Tibial nerve (tissue), 4 donors: ENCODE data around the gene SMPD1. TPM values are rescaled to one million over a fixed set of nuclear protein-coding genes. Genes with fewer than 3 reads are reported as not detected.

Source experiments
- DNase-seq, 2 donors: peaks; one replicate each; pipeline ENCODE4 v3.0.0-alpha.2; 2019; ENCODE audit warnings: low spot score in 2 of 2
- H3K27ac ChIP-seq, 4 donors: fragments of 200-600 bp; sonication (generic) in 3 of 4; one replicate each; pipeline ENCODE4 v1.5.1; 2017 to 2019; ENCODE audit warnings: mild to moderate bottlenecking in 1 of 4
- H3K27me3 ChIP-seq, 2 donors: fragments of 200-600 bp; sonication (generic) in 1 of 2; one replicate each; pipeline versions ENCODE4 v1.5.1 to v1.6.0; 2017 to 2019
- H3K36me3 ChIP-seq, 3 donors: fragments of 200-600 bp; sonication (generic); one replicate each; pipeline ENCODE4 v1.5.1; 2018 to 2019
- H3K4me1 ChIP-seq, 4 donors: fragments of 200-600 bp; sonication (generic) in 3 of 4; one replicate each; pipeline ENCODE4 v1.5.1; 2017 to 2019
- H3K4me3 ChIP-seq, 4 donors: fragments of 200-600 bp; sonication (generic) in 3 of 4; one replicate each; pipeline ENCODE4 v1.5.1; 2017 to 2019; ENCODE audit warnings: mild to moderate bottlenecking in 1 of 4, moderate library complexity in 1 of 4
- H3K9me3 ChIP-seq, 4 donors: fragments of 200-600 bp; sonication (generic) in 3 of 4; one replicate each; pipeline ENCODE4 v1.5.1; 2017 to 2019
- EP300 ChIP-seq, 2 donors: sonication (generic); formaldehyde crosslinking; IDR thresholded peaks; one replicate each; pipeline ENCODE4 v1.6.1; 2017; ENCODE audit warnings: antibody characterized with exemption in 2 of 2, mild to moderate bottlenecking in 1 of 2
- POLR2A ChIP-seq, 2 donors: fragments of 450-650 bp; IDR thresholded peaks; one replicate each; pipeline ENCODE4 v1.6.1; 2017; ENCODE audit warnings: antibody characterized with exemption in 2 of 2, mild to moderate bottlenecking in 2 of 2, moderate library complexity in 2 of 2
- WGBS, 2 donors: methylation state at CpG; one replicate each; pipeline ENCODE4 v1.1.5; 2018; 5-methylcytosine and 5-hydroxymethylcytosine counted together
- total RNA-seq, 4 donors: library from RNA; depleted of rRNA; stranded (reverse); fragments of >200 nt; gene quantifications; one replicate each; pipeline ENCODE4 v1.1.0, GENCODE V29; 2016
- TF ChIP-seq, protein P1 (sequence below), 5 experiments: fragments of 200-600 bp in 3 of 5; fragments of 450-650 bp in 2 of 5; sonication (generic) in 3 of 5; IDR thresholded peaks; one replicate each; pipeline ENCODE4 v1.5.1; 2016 to 2019; ENCODE audit warnings: antibody characterized with exemption in 5 of 5, mild to moderate bottlenecking in 3 of 5, moderate library complexity in 2 of 5

The SMPD1 gene
- total RNA-seq, 4 donors from 2014 or later, result 23.1 to 39.8 (median 30.3) TPM

DNA sequence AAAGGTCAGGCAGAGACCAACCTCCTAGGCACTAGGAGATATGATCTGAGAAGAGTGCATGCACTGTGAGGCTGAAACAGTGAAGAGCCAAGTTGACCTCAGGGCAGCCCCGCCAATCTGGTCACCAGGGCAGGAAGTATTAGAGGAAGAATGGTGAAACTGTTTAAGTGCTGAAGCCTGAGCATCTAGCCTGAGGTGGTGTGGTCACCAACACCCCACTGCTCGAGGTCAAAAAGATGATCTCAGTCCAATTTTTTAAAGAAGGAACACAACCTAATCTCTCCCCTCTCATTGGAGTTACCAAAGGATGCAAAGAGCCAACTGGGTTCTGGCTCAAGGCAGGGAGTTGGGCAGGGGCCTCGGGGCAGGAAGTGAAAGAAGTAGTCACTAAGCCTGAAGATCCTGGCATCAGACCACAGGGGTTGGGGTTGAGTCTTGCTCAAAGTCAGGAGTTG, 24.6 kb downstream of the SMPD1 start:
- no peak for DNase-seq
- Histone ChIP-seq H3K9me3 (no peaks in the 10 kb centered on the region), H3K4me1 (peaks cover 0 to 56% (median 7%) of the 10 kb centered on the region in 4 donors), H3K27me3 (no peaks in the 10 kb centered on the region), H3K4me3 (no peak overlapping the region), H3K36me3 (peaks cover 0 to 17% (median 0%) of the 10 kb centered on the region in 3 donors), H3K27ac (no peak overlapping the region)
- 41 to 60% methylated on average over 3 of the region's 3 CpGs for WGBS, 2 donors
- TF ChIP-seq EP300 (IDR thresholded peaks at IDR 0.05), result no peak
- TF ChIP-seq, protein P1, sequence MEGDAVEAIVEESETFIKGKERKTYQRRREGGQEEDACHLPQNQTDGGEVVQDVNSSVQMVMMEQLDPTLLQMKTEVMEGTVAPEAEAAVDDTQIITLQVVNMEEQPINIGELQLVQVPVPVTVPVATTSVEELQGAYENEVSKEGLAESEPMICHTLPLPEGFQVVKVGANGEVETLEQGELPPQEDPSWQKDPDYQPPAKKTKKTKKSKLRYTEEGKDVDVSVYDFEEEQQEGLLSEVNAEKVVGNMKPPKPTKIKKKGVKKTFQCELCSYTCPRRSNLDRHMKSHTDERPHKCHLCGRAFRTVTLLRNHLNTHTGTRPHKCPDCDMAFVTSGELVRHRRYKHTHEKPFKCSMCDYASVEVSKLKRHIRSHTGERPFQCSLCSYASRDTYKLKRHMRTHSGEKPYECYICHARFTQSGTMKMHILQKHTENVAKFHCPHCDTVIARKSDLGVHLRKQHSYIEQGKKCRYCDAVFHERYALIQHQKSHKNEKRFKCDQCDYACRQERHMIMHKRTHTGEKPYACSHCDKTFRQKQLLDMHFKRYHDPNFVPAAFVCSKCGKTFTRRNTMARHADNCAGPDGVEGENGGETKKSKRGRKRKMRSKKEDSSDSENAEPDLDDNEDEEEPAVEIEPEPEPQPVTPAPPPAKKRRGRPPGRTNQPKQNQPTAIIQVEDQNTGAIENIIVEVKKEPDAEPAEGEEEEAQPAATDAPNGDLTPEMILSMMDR (IDR thresholded peaks at IDR 0.05), result no peak
- no peak for TF ChIP-seq POLR2A (IDR thresholded peaks at IDR 0.05)

DNA sequence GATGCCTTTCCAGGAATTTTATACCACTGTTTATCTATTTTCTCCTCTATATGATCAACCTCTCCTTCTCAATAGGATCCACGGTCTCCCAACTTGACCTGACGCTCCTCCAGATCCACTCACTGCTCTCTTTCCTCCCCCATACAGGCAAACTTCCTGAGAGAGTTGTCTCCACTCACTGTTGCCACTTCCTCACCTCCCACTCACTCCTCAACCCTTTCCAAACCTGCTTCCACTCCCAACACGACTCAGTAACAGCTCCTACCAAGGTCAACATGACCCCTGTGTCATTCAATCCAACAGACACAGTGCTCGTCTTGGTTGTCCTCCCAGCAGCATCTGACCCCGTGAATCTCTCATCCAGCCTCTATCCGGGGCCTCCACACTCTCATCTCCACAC, 25.5 kb downstream of the SMPD1 start:
- H3K4me1 ChIP-seq, result peaks cover 0 to 60% (median 8%) of the 10 kb centered on the region in 4 donors
- WGBS, 2 donors, result 71 to 73% methylated on average over 6 of the region's 6 CpGs

DNA sequence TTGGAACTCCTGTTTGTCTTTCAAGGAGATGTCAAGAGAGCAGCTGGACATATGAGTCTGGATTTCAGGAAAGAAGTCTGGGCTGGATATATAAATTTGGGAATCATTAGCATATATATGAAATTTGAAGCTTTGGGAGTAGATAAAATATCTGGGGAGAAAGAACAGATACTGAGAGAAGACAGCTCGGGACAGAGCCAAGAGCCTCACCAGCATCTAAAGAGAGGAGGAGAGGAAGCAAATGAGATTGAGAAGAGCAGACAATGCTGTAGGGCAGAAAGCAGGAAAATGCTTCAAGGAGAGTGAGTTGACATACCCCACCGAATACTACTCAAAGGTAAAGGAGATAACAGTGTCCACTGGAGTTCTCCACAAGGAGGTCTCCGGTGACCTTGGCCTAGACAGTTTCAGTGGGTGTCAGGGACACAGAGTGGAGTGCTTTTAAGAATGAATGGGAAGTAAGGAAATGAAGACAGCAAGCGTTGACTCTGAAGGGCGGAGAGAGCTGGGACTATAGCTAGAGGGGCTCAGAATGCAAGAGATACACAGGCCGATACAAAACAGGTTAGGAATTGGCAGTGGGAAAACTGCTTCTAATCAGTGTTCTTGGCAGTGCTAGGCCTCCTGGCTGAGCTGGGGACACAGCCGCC, 27.8 kb downstream of the SMPD1 start:
- Histone ChIP-seq H3K27me3 (no peaks in the 10 kb centered on the region), H3K36me3 (no peaks in the 10 kb centered on the region), H3K9me3 (no peaks in the 10 kb centered on the region), H3K4me3 (peak overlapping the region; percentile 68 to 96 (median 71)), H3K27ac (peak overlapping the region; percentile 93 to 96 (median 94)), H3K4me1 (peaks cover 0 to 49% (median 8%) of the 10 kb centered on the region in 4 donors)
- no peak for TF ChIP-seq EP300 (IDR thresholded peaks at IDR 0.05)
- TF ChIP-seq, protein P1 (IDR thresholded peaks at IDR 0.05), result no peak
- no peak for TF ChIP-seq POLR2A (IDR thresholded peaks at IDR 0.05)
- DNase-seq, result no peak
- 16 to 22% methylated on average over 7 of the region's 7 CpGs for WGBS, 2 donors

More for the DNA sequence above, 25.5 kb downstream of the SMPD1 start:
- no peak overlapping the region for H3K4me3 ChIP-seq
- H3K27me3 ChIP-seq, result no peaks in the 10 kb centered on the region
- no peaks in the 10 kb centered on the region for H3K9me3 ChIP-seq
- H3K36me3 ChIP-seq, result peaks cover 0 to 8% (median 0%) of the 10 kb centered on the region in 3 donors
- H3K27ac ChIP-seq, result no peak overlapping the region
- TF ChIP-seq POLR2A (IDR thresholded peaks at IDR 0.05) (no peak), EP300 (IDR thresholded peaks at IDR 0.05) (no peak)
- TF ChIP-seq, protein P1 (IDR thresholded peaks at IDR 0.05), result no peak
- no peak for DNase-seq

DNA sequence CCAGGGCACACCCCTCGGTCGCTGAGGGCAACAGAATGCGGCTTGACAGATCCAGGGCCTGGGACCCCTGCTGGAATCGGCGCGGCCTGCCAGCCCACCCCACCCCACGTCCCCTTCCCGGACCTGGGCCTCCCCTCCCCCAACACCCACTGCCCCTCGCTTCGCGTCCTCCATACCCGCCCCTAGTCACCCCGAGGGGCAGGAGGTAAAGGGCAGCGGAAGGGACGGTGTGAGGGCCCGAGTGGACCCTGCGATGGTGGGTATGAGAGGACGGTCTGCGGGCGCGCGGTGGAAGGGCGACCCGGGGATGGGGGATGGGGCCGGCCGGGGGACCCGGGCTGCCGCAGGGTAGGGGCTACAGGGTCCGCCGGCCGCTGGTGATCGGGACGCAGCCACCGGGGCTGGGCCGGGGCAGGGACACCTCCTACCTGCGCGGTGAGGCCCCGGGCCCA, 28.3 kb downstream of the SMPD1 start:
- no peak for TF ChIP-seq POLR2A (IDR thresholded peaks at IDR 0.05)
- H3K9me3 ChIP-seq, result no peaks in the 10 kb centered on the region
- H3K27me3 ChIP-seq, result no peaks in the 10 kb centered on the region
- H3K4me1 ChIP-seq, result peaks cover 0 to 44% (median 8%) of the 10 kb centered on the region in 4 donors
- H3K4me3 ChIP-seq, result peak overlapping the region; percentile 68 to 96 (median 71)
- 1% methylated on average over 32 of the region's 38 CpGs; no CpG with 5 or more reads in 1 of the 2 donors for WGBS, 2 donors
- DNase-seq, result no peak
- H3K27ac ChIP-seq, result peak overlapping the region; percentile 93 to 96 (median 94)
- H3K36me3 ChIP-seq, result no peaks in the 10 kb centered on the region

DNA sequence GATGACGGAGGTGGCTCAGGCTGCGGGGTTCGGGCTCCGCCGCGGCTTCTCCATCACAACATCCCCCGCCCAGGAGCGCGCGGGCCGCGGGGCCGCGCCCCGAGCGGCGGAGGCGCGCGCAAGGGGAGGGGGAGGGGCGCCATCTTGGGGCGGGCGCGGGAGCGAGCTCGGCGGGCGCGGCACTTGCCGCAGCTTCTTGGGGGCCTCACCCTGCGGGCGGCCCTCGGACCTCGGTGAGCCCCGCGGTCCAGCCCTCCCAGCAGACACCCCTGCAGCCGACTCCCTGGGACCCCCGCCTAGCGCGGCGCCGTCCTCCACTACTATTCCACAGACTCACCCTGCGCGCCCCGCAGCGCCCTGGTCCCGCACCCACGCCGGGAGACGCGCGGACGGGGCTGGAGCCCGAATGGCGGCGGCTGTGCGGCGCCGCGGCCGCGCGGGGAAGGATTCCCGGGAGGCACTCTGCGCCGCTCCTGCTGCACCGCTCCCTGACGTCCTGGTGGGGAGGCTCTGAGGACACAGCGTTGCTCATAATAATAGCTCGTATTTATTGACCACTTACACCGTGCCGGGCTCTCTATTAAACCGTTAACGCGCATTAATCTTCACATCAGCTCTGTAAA, 28.8 kb downstream of the SMPD1 start, which contains the start of gene APBB1:
Gene APBB1, minus strand, starts transcription at position 86 of the 623 bp plus-strand sequence. CDS start 7,747 bp downstream, outside the sequence.
- Histone ChIP-seq H3K4me3 (peak within 1 kb of the TSS; percentile 68 to 96 (median 71)), H3K9me3 (no peaks in the 10 kb centered on the region), H3K36me3 (no peaks in the 10 kb centered on the region), H3K27me3 (no peaks in the 10 kb centered on the region), H3K27ac (peak within 1 kb of the TSS; percentile 93 to 96 (median 94)), H3K4me1 (peaks cover 0 to 40% (median 8%) of the 10 kb centered on the region in 4 donors)
- DNase-seq, result peak; percentile 40 to 58
- peak; percentile 45 to 57 for TF ChIP-seq POLR2A (IDR thresholded peaks at IDR 0.05)
- TF ChIP-seq, protein P1 (IDR thresholded peaks at IDR 0.05), result peak in 2 of 5 experiments; percentile 24 to 41
- TF ChIP-seq EP300 (IDR thresholded peaks at IDR 0.05), result peak in 1 of 2 donors; percentile 22
- 0 to 1% methylated on average over 20 to 50 of the region's 75 CpGs for WGBS, 2 donors
